Subcutaneous adipose tissue (tissue), 4 donors: Measurements from ENCODE around the gene SMO. TPM values are rescaled to one million over a fixed set of nuclear protein-coding genes. Genes with fewer than 3 reads are reported as not detected.

Experiments used
- total RNA-seq, 4 donors: library from RNA; depleted of rRNA; stranded (reverse); fragments of >200 nt; gene quantifications; one replicate each; pipeline ENCODE4 v1.1.0, GENCODE V29; 2016
- TF ChIP-seq, protein P1 (sequence below): fragments of 450-650 bp; IDR thresholded peaks from one replicate; pipeline ENCODE4 v1.5.1; 2016; ENCODE audit warnings: low read depth, mild to moderate bottlenecking, control low read depth, antibody characterized with exemption, moderate library complexity

SMO gene
- total RNA-seq, 4 donors from 2014 or later: 1.7 to 5.9 (median 4.8) TPM

- TF ChIP-seq, protein P1, sequence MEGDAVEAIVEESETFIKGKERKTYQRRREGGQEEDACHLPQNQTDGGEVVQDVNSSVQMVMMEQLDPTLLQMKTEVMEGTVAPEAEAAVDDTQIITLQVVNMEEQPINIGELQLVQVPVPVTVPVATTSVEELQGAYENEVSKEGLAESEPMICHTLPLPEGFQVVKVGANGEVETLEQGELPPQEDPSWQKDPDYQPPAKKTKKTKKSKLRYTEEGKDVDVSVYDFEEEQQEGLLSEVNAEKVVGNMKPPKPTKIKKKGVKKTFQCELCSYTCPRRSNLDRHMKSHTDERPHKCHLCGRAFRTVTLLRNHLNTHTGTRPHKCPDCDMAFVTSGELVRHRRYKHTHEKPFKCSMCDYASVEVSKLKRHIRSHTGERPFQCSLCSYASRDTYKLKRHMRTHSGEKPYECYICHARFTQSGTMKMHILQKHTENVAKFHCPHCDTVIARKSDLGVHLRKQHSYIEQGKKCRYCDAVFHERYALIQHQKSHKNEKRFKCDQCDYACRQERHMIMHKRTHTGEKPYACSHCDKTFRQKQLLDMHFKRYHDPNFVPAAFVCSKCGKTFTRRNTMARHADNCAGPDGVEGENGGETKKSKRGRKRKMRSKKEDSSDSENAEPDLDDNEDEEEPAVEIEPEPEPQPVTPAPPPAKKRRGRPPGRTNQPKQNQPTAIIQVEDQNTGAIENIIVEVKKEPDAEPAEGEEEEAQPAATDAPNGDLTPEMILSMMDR: no peak
Measured at GRCh38 chr7:129212126-129212525, 23.7 kb downstream of the SMO start.

- TF ChIP-seq, protein P1: no peak
Measured at GRCh38 chr7:129212596-129212995, 24.2 kb downstream of the SMO start.

DNA sequence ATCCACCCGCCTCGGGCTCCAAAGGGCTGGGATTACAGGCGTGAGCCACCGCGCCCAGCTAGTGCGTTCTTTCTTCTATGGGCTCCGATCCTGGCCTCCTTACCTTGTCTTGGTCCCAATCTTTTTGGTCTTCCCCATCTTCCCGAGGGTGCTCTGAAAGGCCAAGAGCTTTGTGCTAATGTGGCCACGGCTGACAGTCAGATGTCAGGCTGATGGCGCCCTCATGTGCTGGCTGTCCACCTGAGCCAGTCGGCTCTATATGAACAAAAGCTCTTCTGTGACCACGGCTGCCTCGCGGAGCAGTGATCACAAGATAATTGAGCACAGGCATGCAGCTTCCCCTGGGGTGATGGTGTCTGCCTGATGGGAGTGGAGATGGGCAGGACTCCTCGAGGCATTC is 25.4 kb downstream of the SMO start:
- TF ChIP-seq, protein P1: no peak

- TF ChIP-seq, protein P1: no peak
Measured at GRCh38 chr7:129218514-129219062, 30.2 kb downstream of the SMO start.

GRCh38 chr7:129222064-129222463 is 33.6 kb downstream of the SMO start:
- TF ChIP-seq, protein P1: no peak

GRCh38 chr7:129224251-129225205 is 36.1 kb downstream of the SMO start, which contains the start of gene AHCYL2:
Gene AHCYL2, plus strand, starts transcription at chr7:129225030.
- TF ChIP-seq, protein P1: no peak

GRCh38 chr7:129225206-129225930 is 36.9 kb downstream of the SMO start:
- TF ChIP-seq, protein P1: no peak
